ENCODE results near the gene C11orf91. TPM values are rescaled to one million over a fixed set of nuclear protein-coding genes. Genes with fewer than 3 reads are reported as not detected.

C11orf91 gene
- total and polyA plus RNA-seq, 12 donors: 0.22 to 0.27 TPM; not detected in 10

- no peaks in the 10 kb centered on the region for H3K36me3 ChIP-seq (replicated peaks in 1 of 2)
- DNase-seq: no peak
- H3K9me3 ChIP-seq (replicated peaks in 1 of 3): no peaks in the 10 kb centered on the region
- intact Hi-C loops (cut with DNase I): no loop called here
- no peaks in the 10 kb centered on the region for H3K27me3 ChIP-seq
- TF ChIP-seq POLR2A (IDR thresholded peaks at IDR 0.05) (no peak), CTCF (IDR thresholded peaks at IDR 0.05) (no peak)
- no peak overlapping the region for H3K27ac ChIP-seq
- H3K4me1 ChIP-seq (replicated peaks in 1 of 2): no peaks in the 10 kb centered on the region
- no peak overlapping the region for H3K4me3 ChIP-seq
- 80 to 99% (median 87%) methylated on average over 5 of the region's 5 CpGs for WGBS, 4 donors
These were observed 41.1 kb downstream of the C11orf91 start for GRCh38 chr11:33659370-33660139.

DNA sequence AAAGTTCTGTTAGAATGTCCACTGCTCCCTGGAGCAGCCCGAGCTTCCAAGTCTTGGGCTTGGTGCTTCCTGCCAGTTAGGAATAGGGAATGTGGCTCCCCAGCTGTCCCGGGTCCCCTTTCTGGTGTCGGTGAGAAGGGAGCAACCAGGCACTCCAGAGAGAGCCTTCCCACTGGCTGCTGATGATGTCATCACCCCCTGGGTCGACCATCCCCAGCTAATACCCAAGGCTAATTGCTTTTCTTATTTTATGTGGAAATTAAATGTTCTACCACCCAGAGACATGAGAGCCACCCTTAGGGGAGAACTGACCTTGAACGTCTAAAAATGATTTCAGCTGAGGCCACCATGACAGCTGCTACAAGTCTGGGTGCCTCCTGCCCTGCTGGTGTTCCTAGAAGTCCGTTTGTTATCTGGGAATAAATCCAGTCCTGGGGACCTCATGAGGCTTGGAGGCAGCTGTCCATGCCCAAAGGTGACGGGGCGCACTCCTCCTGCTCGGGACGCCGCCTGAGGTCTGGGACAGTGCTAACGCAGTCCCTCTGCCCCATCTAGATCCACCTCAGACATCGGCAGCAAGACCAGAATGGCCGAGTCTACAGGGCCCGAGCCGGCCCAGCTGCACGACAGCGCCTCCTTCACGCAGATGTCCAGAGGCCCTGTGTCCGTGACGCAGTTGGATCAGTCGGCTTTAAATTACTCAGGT is 42.3 kb downstream of the C11orf91 start:
- TF ChIP-seq CTCF (IDR thresholded peaks at IDR 0.05) (no peak), POLR2A (IDR thresholded peaks at IDR 0.05) (no peak)
- intact Hi-C loops (cut with DNase I): no loop called here
- Histone ChIP-seq H3K27me3 (no peaks in the 10 kb centered on the region), H3K36me3 (replicated peaks in 1 of 2) (no peaks in the 10 kb centered on the region), H3K4me3 (no peak overlapping the region), H3K4me1 (replicated peaks in 1 of 2) (no peaks in the 10 kb centered on the region), H3K9me3 (replicated peaks in 1 of 3) (no peaks in the 10 kb centered on the region), H3K27ac (no peak overlapping the region)
- no peak for DNase-seq
- WGBS, 4 donors: 83 to 86% (median 85%) methylated on average over 17 to 22 of the region's 22 CpGs

DNA sequence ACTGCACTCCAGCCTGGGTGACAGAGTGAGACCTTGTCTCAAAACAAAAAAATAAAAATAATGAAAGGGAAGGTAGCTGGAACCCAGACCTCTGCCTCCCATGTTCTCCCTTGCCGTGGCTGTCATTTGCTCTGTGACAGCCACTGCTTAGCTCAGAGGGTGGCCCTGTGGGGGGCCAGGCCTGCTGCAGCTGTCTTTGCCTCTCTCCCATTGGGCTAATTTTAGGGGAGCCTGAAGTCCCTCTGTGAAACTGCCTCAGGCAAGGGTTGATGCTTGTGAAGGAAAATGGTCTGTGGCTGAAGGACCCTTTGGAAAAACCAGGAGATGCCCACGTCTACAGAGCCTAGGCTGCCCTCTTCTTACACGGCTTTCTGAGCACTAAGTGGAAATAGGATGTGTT is 42.9 kb downstream of the C11orf91 start:
- intact Hi-C loops (cut with DNase I): no loop called here
- H3K27me3 ChIP-seq: no peaks in the 10 kb centered on the region
- H3K4me1 ChIP-seq (replicated peaks in 1 of 2): no peaks in the 10 kb centered on the region
- no peaks in the 10 kb centered on the region for H3K36me3 ChIP-seq (replicated peaks in 1 of 2)
- TF ChIP-seq POLR2A (IDR thresholded peaks at IDR 0.05) (no peak), CTCF (IDR thresholded peaks at IDR 0.05) (no peak)
- H3K4me3 ChIP-seq: no peak overlapping the region
- H3K27ac ChIP-seq: no peak overlapping the region
- peak in 1 of 7 donors; percentile 6 for DNase-seq
- 71 to 88% (median 80%) methylated on average over 3 of the region's 3 CpGs for WGBS, 4 donors
- H3K9me3 ChIP-seq (replicated peaks in 1 of 3): no peaks in the 10 kb centered on the region

- Histone ChIP-seq H3K27ac (no peak overlapping the region), H3K4me3 (no peak overlapping the region), H3K4me1 (replicated peaks in 1 of 2) (no peaks in the 10 kb centered on the region), H3K36me3 (replicated peaks in 1 of 2) (no peaks in the 10 kb centered on the region), H3K9me3 (replicated peaks in 1 of 3) (no peaks in the 10 kb centered on the region), H3K27me3 (no peaks in the 10 kb centered on the region)
- DNase-seq: peak in 1 of 7 donors; percentile 28
- TF ChIP-seq CTCF (IDR thresholded peaks at IDR 0.05) (no peak), POLR2A (IDR thresholded peaks at IDR 0.05) (no peak)
- intact Hi-C loops (cut with DNase I): no loop called here
- 87 to 95% (median 91%) methylated on average over 7 of the region's 7 CpGs for WGBS, 4 donors
These were observed 43.9 kb downstream of the C11orf91 start for GRCh38 chr11:33656768-33657167.
